Dendritic cell treated with granulocyte-macrophage colony-stimulating factor and Interleukin-4, amounts not matched to agents 40 ng/mL and 50 ng/mL, for 4 days (primary cell): Measurements from ENCODE around the gene C9orf50.

ENCODE experiments used
- H3K27ac Mint-ChIP-seq: one replicate; pipeline ENCODE4 v1.8.0; 2022; ENCODE audit warnings: mild to moderate bottlenecking, mixed read lengths
- H3K27me3 Mint-ChIP-seq: one replicate; pipeline ENCODE4 v1.8.0; 2022; ENCODE audit warnings: mild to moderate bottlenecking, mixed read lengths
- H3K36me3 Mint-ChIP-seq: one replicate; pipeline ENCODE4 v1.8.0; 2022; ENCODE audit warnings: low read depth, mixed read lengths
- H3K4me1 Mint-ChIP-seq: one replicate; pipeline ENCODE4 v1.8.0; 2022; ENCODE audit warnings: low read depth, mixed read lengths
- H3K4me3 Mint-ChIP-seq: one replicate; pipeline ENCODE4 v1.8.0; 2022; ENCODE audit warnings: mild to moderate bottlenecking, moderate library complexity, mixed read lengths
- H3K9me3 Mint-ChIP-seq: one replicate; pipeline ENCODE4 v1.8.0; 2022; ENCODE audit warnings: mixed read lengths
- intact Hi-C: fragments of 100-400 bp; cut with micrococcal nuclease; formaldehyde crosslinking; loops from one replicate; pipeline ENCODE4 v1.15.0; 2022

C9orf50 gene

DNA sequence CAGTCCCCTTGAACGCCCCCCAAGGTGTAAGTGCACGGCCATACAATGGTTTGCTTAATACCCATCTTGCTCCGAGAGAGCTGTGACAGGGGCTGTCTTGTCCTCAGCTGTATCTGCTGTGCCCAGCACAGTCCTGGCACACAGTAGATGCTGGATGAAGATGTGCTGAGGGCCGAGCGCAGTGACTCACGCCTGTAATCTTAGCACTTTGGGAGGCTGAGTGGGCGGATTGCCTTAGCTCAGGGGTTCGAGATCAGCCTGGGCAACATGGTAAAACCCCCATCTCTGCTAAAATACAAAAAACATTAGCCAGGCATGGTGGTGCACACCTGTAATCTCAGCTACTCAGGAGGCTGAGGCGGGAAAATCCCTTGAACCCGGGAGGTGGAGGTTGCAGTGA, 53.6 kb downstream of the C9orf50 start:
- H3K4me3 Mint-ChIP-seq, result no peak overlapping the region
- no peak overlapping the region for H3K27ac Mint-ChIP-seq
- H3K4me1 Mint-ChIP-seq, result peaks cover 37% of the 10 kb centered on the region
- H3K9me3 Mint-ChIP-seq, result no peaks in the 10 kb centered on the region
- peaks cover 49% of the 10 kb centered on the region for H3K27me3 Mint-ChIP-seq
- no peaks in the 10 kb centered on the region for H3K36me3 Mint-ChIP-seq
- intact Hi-C loops, result no loop called here

DNA sequence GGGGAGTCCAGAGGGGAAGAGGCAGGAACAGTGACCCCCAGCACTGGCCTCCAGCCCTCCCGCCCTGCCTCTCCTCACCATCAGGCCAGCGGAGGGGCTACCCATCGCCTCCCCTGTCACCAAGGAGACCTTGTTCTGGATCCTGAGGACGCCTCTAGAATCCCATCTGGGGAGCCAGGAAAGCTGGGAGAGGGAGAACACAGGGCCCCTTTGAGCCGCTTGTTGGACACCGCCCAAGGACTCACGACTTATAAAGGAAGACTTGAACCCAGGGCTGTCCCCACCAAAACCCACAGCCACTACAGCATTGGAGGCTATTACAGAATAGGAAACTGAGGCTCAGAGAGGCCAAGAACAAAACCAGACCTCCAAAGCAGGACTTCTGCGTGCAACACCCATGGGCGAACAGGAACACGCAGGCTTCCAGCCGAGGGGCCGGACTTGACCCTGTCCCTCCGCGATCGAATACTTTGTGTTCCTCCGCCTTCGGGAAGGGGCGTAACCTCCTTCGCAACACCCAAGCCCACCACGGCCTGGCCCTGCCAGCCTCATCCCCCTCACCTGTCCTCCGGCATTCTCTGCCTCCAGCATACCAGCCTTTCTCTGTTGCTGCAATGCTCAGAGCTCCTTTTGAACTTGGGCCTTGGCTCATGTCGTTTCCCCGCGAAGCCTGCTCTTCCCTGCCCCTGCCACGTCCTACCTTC, 54.2 kb downstream of the C9orf50 start:
- Mint-ChIP-seq H3K4me1 (peaks cover 37% of the 10 kb centered on the region), H3K9me3 (no peaks in the 10 kb centered on the region), H3K27me3 (peaks cover 51% of the 10 kb centered on the region), H3K4me3 (no peak overlapping the region), H3K36me3 (no peaks in the 10 kb centered on the region), H3K27ac (no peak overlapping the region)
- intact Hi-C loops, result no loop called here

DNA sequence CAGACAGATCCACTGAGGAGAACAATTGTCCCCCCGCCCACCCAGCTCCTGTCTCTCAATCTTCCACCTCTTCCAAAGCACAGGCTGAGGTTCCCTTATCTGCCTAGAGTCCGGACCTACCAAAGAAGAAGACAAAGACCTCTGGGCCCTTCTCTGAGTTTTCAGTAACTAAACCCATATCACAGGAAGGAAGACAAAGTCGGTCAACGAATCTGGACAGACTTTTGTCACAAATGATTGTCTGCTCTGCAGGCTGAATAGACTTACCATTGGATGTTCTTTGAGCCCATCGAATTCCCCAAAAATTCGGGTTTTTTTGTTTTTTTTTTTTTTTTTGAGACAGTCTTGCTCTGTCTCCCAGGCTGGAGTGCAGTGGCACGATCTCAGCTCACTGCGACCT, 58.0 kb downstream of the C9orf50 start:
- Mint-ChIP-seq H3K4me1 (peaks cover 34% of the 10 kb centered on the region), H3K4me3 (no peak overlapping the region), H3K36me3 (no peaks in the 10 kb centered on the region), H3K27ac (no peak overlapping the region), H3K27me3 (peaks cover 49% of the 10 kb centered on the region), H3K9me3 (no peaks in the 10 kb centered on the region)
- intact Hi-C loops, result no loop called here

DNA sequence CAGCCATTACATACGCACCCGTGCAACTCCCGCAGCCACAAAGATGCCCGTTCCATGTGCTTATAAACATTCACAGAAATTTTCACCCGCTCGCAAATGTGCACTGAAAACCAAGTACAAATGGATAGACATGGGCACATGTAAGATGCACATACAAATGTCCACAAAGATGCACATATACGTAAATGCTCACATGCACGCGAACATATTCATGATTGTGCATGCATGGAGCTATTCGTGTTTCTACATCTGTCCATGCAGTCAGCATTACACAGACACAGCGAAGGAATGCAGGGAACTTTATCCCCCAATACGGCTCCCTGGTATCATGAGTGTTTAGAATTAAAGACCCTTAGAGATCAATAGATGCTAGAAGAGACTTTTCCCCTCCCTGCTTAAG, 58.4 kb downstream of the C9orf50 start:
- Mint-ChIP-seq H3K36me3 (no peaks in the 10 kb centered on the region), H3K4me3 (no peak overlapping the region)
- intact Hi-C loops, result no loop called here

More for the DNA sequence above, 58.4 kb downstream of the C9orf50 start:
- peaks cover 45% of the 10 kb centered on the region for H3K27me3 Mint-ChIP-seq
- no peaks in the 10 kb centered on the region for H3K9me3 Mint-ChIP-seq
- peaks cover 30% of the 10 kb centered on the region for H3K4me1 Mint-ChIP-seq
- H3K27ac Mint-ChIP-seq, result no peak overlapping the region
